Amygdala (tissue), 56 donors: ENCODE measurements around the gene MYH14.
"Not testable (repeated sequence)": the region's sequence is repeated elsewhere in the genome, so short reads cannot be mapped to it uniquely, and the experiment has no call there.

Experiments used
- DNase-seq, 56 donors: peaks; one replicate each; lab custom pipeline; 2025; lab: John Stamatoyannopoulos, UW

MYH14 gene

GRCh38 chr19:50349277-50350057 is 146.0 kb downstream of the MYH14 start:
- no peak for DNase-seq

- no peak for DNase-seq
These were observed 148.8 kb downstream of the MYH14 start for GRCh38 chr19:50352242-50352641.

GRCh38 chr19:50353487-50353880 is 150.1 kb downstream of the MYH14 start:
- DNase-seq = not testable (repeated sequence)

DNA sequence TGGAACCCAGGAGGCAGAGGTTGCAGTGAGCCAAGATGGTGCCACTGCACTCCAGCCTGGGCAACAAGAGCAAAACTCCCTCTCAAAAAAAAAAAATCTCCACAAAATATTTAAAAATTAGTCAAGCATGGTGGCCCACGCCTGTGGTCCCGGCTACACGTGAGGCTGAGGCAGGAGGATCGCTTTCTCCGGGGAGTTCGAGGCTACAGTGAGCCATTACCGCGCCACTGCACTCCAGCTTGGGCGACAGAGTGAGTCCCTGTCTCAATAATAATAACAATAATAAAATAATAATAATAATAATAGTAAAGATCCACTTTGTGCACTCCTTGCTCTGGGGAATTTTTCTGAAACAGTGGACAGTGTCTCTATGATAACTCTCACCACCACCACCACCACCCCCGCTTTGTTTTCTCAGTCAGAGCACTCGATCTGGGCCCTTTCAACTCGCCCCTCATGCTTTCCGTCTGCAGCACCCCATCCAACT is 153.3 kb downstream of the MYH14 start:
- DNase-seq = no peak

GRCh38 chr19:50357178-50358100 is 154.0 kb downstream of the MYH14 start:
- peak in 54 of 56 donors; percentile 22 to 92 (median 68) for DNase-seq

DNA sequence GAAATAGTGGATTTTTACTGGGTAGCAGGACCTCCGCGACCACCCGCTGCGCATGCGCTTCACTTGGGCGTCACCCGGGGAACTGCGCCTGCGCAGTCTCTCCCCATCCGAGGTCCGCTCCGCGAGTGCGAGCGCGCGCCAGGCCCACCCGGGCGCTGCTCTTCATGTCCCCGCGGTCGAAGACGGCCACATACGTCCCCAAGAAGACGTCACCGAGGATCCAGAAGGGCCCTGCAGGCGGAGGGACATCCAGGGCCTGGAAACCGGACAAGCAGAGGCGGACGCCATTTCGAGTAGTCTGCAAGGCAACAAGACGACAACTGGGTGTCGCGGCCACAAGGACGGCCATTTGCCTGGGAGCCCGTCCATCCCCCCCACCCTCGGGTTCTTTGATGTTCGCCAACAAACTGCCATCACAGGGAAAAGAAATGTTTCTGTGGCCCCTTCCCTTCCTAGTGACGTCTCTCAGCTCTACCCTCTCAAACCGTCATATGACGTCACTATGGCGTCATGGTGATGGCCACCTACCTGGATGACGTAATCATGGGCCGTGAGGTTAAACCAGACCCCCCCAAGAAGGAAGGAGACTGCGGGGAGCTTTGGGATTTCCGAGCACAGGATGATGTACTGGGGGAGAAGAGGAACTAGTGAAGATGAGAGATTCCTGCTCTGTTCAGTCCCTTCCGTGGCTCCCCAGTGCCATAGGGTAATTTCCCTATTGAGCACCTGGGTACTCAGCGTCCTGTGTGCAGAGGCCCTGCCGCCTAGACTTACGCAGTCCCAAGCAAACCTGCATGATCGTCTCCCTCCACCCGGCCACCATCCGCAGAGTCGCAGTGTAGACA is 155.3 kb downstream of the MYH14 start:
- DNase-seq = peak in 44 of 56 donors; percentile 5 to 71 (median 44)

DNA sequence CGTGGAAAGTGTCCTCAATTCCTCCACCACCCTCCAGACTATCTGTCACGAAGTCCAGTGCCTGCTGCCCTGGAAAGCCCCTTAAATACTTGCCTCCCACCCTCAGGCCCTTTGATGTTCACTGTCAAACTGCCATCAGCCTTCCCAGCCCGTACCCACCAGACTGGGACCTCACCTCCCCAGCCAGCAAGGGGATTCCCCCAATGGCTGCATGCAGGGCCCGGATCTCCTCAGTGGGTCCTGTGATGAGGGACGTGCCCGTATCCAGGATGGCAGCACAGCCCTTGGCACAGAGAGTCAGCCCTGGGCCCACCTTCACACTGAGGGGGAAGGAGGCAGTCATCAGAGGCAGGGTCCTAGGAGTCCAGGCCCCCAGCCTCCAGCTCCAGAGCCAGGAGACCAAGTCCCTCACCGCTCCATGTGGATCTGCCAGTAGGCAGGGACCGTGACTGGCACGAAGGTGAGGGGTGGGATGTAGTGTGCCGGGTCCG is 156.0 kb downstream of the MYH14 start:
- no peak for DNase-seq
